ENCODE data around the gene DNAH8.

DNAH8 gene

DNA sequence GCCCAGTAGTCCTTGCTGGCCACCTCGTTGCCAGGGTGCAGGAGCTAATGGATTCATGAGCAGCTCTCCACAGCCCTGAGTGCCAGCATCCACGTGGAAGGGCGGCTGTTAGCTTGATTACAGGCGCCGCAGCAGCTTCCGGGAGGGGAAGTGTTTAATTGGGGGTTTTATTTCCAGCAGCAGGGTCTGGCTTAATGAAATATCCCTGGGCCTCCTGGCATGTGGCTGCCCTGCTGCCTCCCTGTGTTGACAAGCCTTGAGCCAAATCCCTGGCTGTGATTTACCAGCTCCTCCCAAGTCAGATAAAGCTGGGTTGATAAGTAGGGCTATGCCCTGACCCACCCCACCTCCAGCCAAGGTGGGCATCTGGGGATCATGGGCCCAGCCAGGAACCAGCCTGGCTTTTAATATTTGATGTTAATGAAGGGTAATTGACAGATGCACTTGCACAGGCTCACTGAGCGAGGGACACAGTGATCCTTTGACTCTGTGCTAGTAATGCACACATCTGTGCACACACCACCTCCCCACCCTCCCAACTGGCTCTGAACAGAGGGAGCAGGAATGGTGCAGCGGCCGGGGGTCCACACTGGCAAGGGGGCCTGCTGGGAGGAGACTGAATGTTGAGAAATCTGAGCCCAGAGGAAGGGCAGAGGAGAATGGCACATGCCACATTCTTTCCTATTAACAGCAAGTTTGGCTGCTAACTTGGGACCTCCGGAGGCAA is 347.1 kb downstream of the DNAH8 start:
- Histone ChIP-seq H3K9me3 (ENCODE audit: control insufficient read depth, insufficient read depth, low read length) (no peaks in the 10 kb centered on the region), H3K4me1 (ENCODE audit: control insufficient read depth, insufficient read depth, low read length) (no peaks in the 10 kb centered on the region), H3K4me3 (ENCODE audit: low read depth, low read length) (no peak overlapping the region), H3K27me3 (ENCODE audit: control insufficient read depth, insufficient read depth, low read length) (no peaks in the 10 kb centered on the region), H3K27ac (ENCODE audit: low read depth, low read length) (no peak overlapping the region), H3K36me3 (ENCODE audit: control insufficient read depth, insufficient read depth, low read length) (peaks cover 11% of the 10 kb centered on the region; the same call in 1 of the 2 replicates), H3K9ac (ENCODE audit: low read depth, low read length) (no peak overlapping the region)

DNA sequence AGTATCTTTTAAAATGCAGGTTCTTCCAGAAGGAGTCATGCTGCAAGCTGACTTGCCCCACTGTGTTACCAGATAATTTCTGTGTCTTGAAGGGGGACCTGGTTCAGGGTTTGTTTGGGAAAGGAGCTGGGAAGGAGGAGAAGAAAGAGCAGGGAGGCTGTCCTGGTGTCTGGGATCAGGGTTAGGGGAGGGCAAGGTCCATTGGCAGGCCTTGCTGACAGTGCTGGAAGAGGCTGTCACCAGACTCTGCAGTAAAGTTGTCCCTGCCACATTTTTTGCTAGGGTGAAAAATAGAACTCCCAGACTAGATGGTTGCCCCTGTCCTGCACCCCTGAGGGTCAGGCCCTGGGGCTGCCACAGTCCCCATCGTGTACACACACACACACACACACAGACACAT is 348.4 kb downstream of the DNAH8 start:
- Histone ChIP-seq H3K9ac (ENCODE audit: low read depth, low read length) (no peak overlapping the region), H3K27me3 (ENCODE audit: control insufficient read depth, insufficient read depth, low read length) (no peaks in the 10 kb centered on the region), H3K9me3 (ENCODE audit: control insufficient read depth, insufficient read depth, low read length) (no peaks in the 10 kb centered on the region), H3K4me1 (ENCODE audit: control insufficient read depth, insufficient read depth, low read length) (no peaks in the 10 kb centered on the region), H3K27ac (ENCODE audit: low read depth, low read length) (no peak overlapping the region), H3K4me3 (ENCODE audit: low read depth, low read length) (no peak overlapping the region), H3K36me3 (ENCODE audit: control insufficient read depth, insufficient read depth, low read length) (peaks cover 7% of the 10 kb centered on the region; the same call in 1 of the 2 replicates)

- no peaks in the 10 kb centered on the region for H3K4me1 ChIP-seq (ENCODE audit: control insufficient read depth, insufficient read depth, low read length)
- no peaks in the 10 kb centered on the region for H3K36me3 ChIP-seq (ENCODE audit: control insufficient read depth, insufficient read depth, low read length)
- H3K4me3 ChIP-seq (ENCODE audit: low read depth, low read length), result no peak overlapping the region
- no peaks in the 10 kb centered on the region for H3K9me3 ChIP-seq (ENCODE audit: control insufficient read depth, insufficient read depth, low read length)
- H3K27ac ChIP-seq (ENCODE audit: low read depth, low read length), result no peak overlapping the region
- H3K27me3 ChIP-seq (ENCODE audit: control insufficient read depth, insufficient read depth, low read length), result no peaks in the 10 kb centered on the region
- H3K9ac ChIP-seq (ENCODE audit: low read depth, low read length), result no peak overlapping the region
These were observed 350.4 kb downstream of the DNAH8 start for GRCh38 chr6:39065561-39065960.

- Histone ChIP-seq H3K4me1 (ENCODE audit: control insufficient read depth, insufficient read depth, low read length) (peaks cover 10% of the 10 kb centered on the region), H3K27ac (ENCODE audit: low read depth, low read length) (no peak overlapping the region), H3K4me3 (ENCODE audit: low read depth, low read length) (no peak overlapping the region), H3K36me3 (ENCODE audit: control insufficient read depth, insufficient read depth, low read length) (no peaks in the 10 kb centered on the region), H3K9me3 (ENCODE audit: control insufficient read depth, insufficient read depth, low read length) (no peaks in the 10 kb centered on the region), H3K27me3 (ENCODE audit: control insufficient read depth, insufficient read depth, low read length) (no peaks in the 10 kb centered on the region), H3K9ac (ENCODE audit: low read depth, low read length) (no peak overlapping the region)
These were observed 353.3 kb downstream of the DNAH8 start for GRCh38 chr6:39068391-39068790.

- no peaks in the 10 kb centered on the region for H3K27me3 ChIP-seq (ENCODE audit: control insufficient read depth, insufficient read depth, low read length)
- no peak overlapping the region for H3K9ac ChIP-seq (ENCODE audit: low read depth, low read length)
- no peaks in the 10 kb centered on the region for H3K9me3 ChIP-seq (ENCODE audit: control insufficient read depth, insufficient read depth, low read length)
These were observed 357.7 kb downstream of the DNAH8 start for GRCh38 chr6:39072830-39073229.

GRCh38 chr6:39073471-39074355 is 358.6 kb downstream of the DNAH8 start:
- no peak overlapping the region for H3K9ac ChIP-seq (ENCODE audit: low read depth, low read length)

More at GRCh38 chr6:39072830-39073229, 357.7 kb downstream of the DNAH8 start:
- H3K27ac ChIP-seq (ENCODE audit: low read depth, low read length), result no peak overlapping the region
- no peaks in the 10 kb centered on the region for H3K36me3 ChIP-seq (ENCODE audit: control insufficient read depth, insufficient read depth, low read length)
- peaks cover 10% of the 10 kb centered on the region for H3K4me1 ChIP-seq (ENCODE audit: control insufficient read depth, insufficient read depth, low read length)
- no peak overlapping the region for H3K4me3 ChIP-seq (ENCODE audit: low read depth, low read length)

GRCh38 chr6:39074486-39074885 is 359.4 kb downstream of the DNAH8 start:
- Histone ChIP-seq H3K36me3 (ENCODE audit: control insufficient read depth, insufficient read depth, low read length) (no peaks in the 10 kb centered on the region), H3K4me1 (ENCODE audit: control insufficient read depth, insufficient read depth, low read length) (peaks cover 10% of the 10 kb centered on the region), H3K4me3 (ENCODE audit: low read depth, low read length) (no peak overlapping the region), H3K9me3 (ENCODE audit: control insufficient read depth, insufficient read depth, low read length) (no peaks in the 10 kb centered on the region), H3K9ac (ENCODE audit: low read depth, low read length) (no peak overlapping the region), H3K27ac (ENCODE audit: low read depth, low read length) (no peak overlapping the region), H3K27me3 (ENCODE audit: control insufficient read depth, insufficient read depth, low read length) (no peaks in the 10 kb centered on the region)

More at GRCh38 chr6:39073471-39074355, 358.6 kb downstream of the DNAH8 start:
- no peaks in the 10 kb centered on the region for H3K27me3 ChIP-seq (ENCODE audit: control insufficient read depth, insufficient read depth, low read length)
- peaks cover 10% of the 10 kb centered on the region for H3K4me1 ChIP-seq (ENCODE audit: control insufficient read depth, insufficient read depth, low read length)
- H3K36me3 ChIP-seq (ENCODE audit: control insufficient read depth, insufficient read depth, low read length), result no peaks in the 10 kb centered on the region
- H3K4me3 ChIP-seq (ENCODE audit: low read depth, low read length), result no peak overlapping the region
- H3K9me3 ChIP-seq (ENCODE audit: control insufficient read depth, insufficient read depth, low read length), result no peaks in the 10 kb centered on the region
- H3K27ac ChIP-seq (ENCODE audit: low read depth, low read length), result no peak overlapping the region

DNA sequence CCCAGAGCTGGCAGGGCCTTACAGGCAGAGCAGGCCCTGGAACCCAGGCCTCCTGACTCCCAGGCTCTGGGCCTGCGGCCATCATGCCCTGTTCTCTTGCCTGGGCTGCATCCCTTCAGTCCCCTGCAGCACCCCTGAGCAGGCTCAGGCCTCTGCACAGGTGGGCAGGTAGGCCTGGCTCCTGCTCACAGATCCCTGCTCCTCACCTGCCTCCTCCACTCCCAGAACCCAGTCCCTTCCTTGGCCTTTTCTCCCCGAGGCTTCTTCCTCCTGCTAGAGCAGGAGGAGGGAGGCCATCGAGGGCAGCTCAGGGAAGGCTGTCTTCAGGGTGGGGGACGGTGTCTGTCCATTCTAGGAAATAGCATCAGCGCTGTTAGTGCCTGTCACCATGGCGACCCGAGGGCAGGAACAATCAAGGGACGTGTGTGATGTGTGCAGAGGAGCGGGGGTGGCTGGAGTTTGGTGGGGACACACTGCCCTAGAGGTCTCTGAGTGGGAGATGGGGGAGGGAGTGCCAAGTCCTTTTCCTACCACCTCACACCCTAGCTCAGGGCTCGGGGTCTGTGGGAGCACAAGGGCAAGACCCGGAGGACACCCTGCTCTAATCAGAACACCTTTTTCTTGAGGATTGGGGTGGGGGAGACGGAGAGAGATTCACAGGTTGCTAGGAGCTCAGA is 360.0 kb downstream of the DNAH8 start:
- H3K4me3 ChIP-seq (ENCODE audit: low read depth, low read length), result no peak overlapping the region
- no peaks in the 10 kb centered on the region for H3K9me3 ChIP-seq (ENCODE audit: control insufficient read depth, insufficient read depth, low read length)
- no peak overlapping the region for H3K9ac ChIP-seq (ENCODE audit: low read depth, low read length)
- no peaks in the 10 kb centered on the region for H3K36me3 ChIP-seq (ENCODE audit: control insufficient read depth, insufficient read depth, low read length)
- no peaks in the 10 kb centered on the region for H3K27me3 ChIP-seq (ENCODE audit: control insufficient read depth, insufficient read depth, low read length)
- no peak overlapping the region for H3K27ac ChIP-seq (ENCODE audit: low read depth, low read length)
- peaks cover 10% of the 10 kb centered on the region for H3K4me1 ChIP-seq (ENCODE audit: control insufficient read depth, insufficient read depth, low read length)

DNA sequence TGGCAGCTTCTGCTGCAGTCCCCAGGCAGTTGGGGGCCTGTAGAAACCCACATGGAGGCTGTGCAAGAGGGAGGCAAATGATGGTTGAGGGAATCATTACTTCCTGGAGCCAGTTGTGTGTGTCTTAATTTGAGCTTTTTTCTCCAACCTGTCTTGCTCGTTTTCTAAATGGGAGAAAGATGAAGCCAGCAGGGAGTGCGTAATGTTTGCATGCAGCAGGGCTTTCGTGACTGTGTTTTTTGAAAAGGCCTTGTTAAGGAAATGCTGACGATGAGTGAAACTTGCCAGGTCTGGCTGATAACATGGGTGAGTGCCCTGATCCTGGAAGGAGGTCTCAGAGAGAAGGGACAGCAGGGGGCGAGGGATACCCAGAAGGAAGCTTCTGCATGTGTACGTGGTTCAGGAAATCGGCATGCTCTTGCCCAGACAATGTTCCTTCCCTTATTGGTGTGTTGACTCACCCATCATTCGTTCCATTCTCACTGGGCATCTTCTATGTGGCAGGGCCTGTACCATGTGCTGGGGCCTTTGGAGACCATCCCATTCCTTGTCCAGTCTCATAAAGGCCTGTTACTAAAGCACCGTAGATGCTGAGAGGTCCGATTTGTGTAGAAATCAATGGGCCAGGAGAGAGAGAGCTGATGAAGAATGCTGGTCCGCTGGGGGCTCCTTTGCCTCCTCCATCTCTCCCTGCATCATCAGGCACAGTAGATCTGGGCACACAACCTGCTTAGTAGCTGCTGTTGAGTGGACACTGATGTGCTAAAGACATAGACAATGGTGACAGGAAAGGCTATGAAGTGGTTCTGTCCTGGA is 360.9 kb downstream of the DNAH8 start:
- Histone ChIP-seq H3K4me3 (ENCODE audit: low read depth, low read length) (no peak overlapping the region), H3K9me3 (ENCODE audit: control insufficient read depth, insufficient read depth, low read length) (no peaks in the 10 kb centered on the region), H3K27me3 (ENCODE audit: control insufficient read depth, insufficient read depth, low read length) (no peaks in the 10 kb centered on the region), H3K27ac (ENCODE audit: low read depth, low read length) (no peak overlapping the region), H3K36me3 (ENCODE audit: control insufficient read depth, insufficient read depth, low read length) (no peaks in the 10 kb centered on the region), H3K4me1 (ENCODE audit: control insufficient read depth, insufficient read depth, low read length) (peaks cover 10% of the 10 kb centered on the region), H3K9ac (ENCODE audit: low read depth, low read length) (no peak overlapping the region)
